Measurements from ENCODE around the gene SPRR2F. TPM values are rescaled to one million over a fixed set of nuclear protein-coding genes. Genes with fewer than 3 reads are reported as not detected.

Gene SPRR2F
- total and polyA plus RNA-seq, 12 donors, result not detected

- 69 to 75% methylated on average over 5 of the region's 5 CpGs for WGBS, 2 donors
- DNase-seq, result no peak
- no peak overlapping the region for H3K27ac ChIP-seq
- no peak for TF ChIP-seq CTCF (IDR thresholded peaks at IDR 0.05)
- intact Hi-C loops (cut with DNase I), result no loop called here
- no peak overlapping the region for H3K4me3 ChIP-seq
- H3K4me1 ChIP-seq, result no peaks in the 10 kb centered on the region
- no peaks in the 10 kb centered on the region for H3K36me3 ChIP-seq
- no peaks in the 10 kb centered on the region for H3K27me3 ChIP-seq
- peaks cover 0 to under 1% (median 0%) of the 10 kb centered on the region in 11 donors for H3K9me3 ChIP-seq
- ATAC-seq, result no peak
These were observed 40.2 kb downstream of the SPRR2F start for GRCh38 chr1:153072806-153073726.

GRCh38 chr1:153071511-153071910 is 41.8 kb downstream of the SPRR2F start, which contains the start of gene SPRR2B:
SPRR2B (minus strand) TSS chr1:153071611; CDS start chr1:153070839, 772 bp downstream.
- 70 to 94% methylated on average over 2 of the region's 2 CpGs for WGBS, 2 donors

GRCh38 chr1:153070243-153070642 is 43.1 kb downstream of the SPRR2F start:
- Histone ChIP-seq H3K9me3 (no peaks in the 10 kb centered on the region), H3K36me3 (no peaks in the 10 kb centered on the region), H3K27ac (no peak overlapping the region), H3K4me3 (no peak overlapping the region), H3K27me3 (no peaks in the 10 kb centered on the region), H3K4me1 (no peaks in the 10 kb centered on the region)
- intact Hi-C loops (cut with DNase I), result loop anchor here in 1 of 10 donors (2.0 kb wide), 1 partner anchor 25 kb away; the partner anchor contains the start of gene SPRR2E
- DNase-seq (no peak), ATAC-seq (no peak)
- TF ChIP-seq CTCF (IDR thresholded peaks at IDR 0.05), result no peak
- WGBS, 2 donors, result 52 to 56% methylated on average over 2 of the region's 2 CpGs

More at GRCh38 chr1:153071511-153071910, 41.8 kb downstream of the SPRR2F start, which contains the start of gene SPRR2B:
- H3K4me1 ChIP-seq, result no peaks in the 10 kb centered on the region
- no peaks in the 10 kb centered on the region for H3K9me3 ChIP-seq
- DNase-seq (no peak), ATAC-seq (no peak)
- H3K27me3 ChIP-seq, result no peaks in the 10 kb centered on the region
- no peak for TF ChIP-seq CTCF (IDR thresholded peaks at IDR 0.05)
- no peak within 1 kb of the TSS for H3K27ac ChIP-seq
- H3K4me3 ChIP-seq, result no peak within 1 kb of the TSS
- intact Hi-C loops (cut with DNase I), result loop anchor here in 2 of 10 donors (1.0 to 2.0 kb wide), 2 partner anchors 23 kb away; partner anchors contain the start of gene SPRR2E (in 2 of the 2)
- H3K36me3 ChIP-seq, result no peaks in the 10 kb centered on the region

Other genes with a start within 250 kb of the SPRR2F start
- not detected for gene SMCP, start 235.2 kb downstream of the SPRR2F start, total RNA-seq
- gene SMCP, start 235.2 kb downstream of the SPRR2F start, polyA plus RNA-seq, result not detected
- gene IVL, start 205.0 kb downstream of the SPRR2F start, total RNA-seq, result not detected
- under 1 TPM in 1 of 2 donors, not detected in 1; 0.06 TPM for gene IVL, start 205.0 kb downstream of the SPRR2F start, polyA plus RNA-seq
- gene SPRR5, start 166.3 kb downstream of the SPRR2F start, total RNA-seq, result not detected
- gene SPRR5, start 166.3 kb downstream of the SPRR2F start, polyA plus RNA-seq, result not detected
- not detected for gene SPRR4, start 142.9 kb downstream of the SPRR2F start, total RNA-seq
- gene SPRR4, start 142.9 kb downstream of the SPRR2F start, polyA plus RNA-seq, result not detected
- gene SPRR1A, start 129.4 kb downstream of the SPRR2F start, total RNA-seq, result not detected
- not detected for gene SPRR1A, start 129.4 kb downstream of the SPRR2F start, polyA plus RNA-seq
- gene SPRR3, start 111.8 kb downstream of the SPRR2F start, total RNA-seq, result not detected
- gene SPRR3, start 111.8 kb downstream of the SPRR2F start, polyA plus RNA-seq, result 1 to 10 TPM in 1 of 2 donors, not detected in 1; 2.6 TPM
- not detected for gene SPRR1B, start 82.3 kb downstream of the SPRR2F start, total RNA-seq
- gene SPRR1B, start 82.3 kb downstream of the SPRR2F start, polyA plus RNA-seq, result under 1 TPM in 1 of 2 donors, not detected in 1; 0.30 TPM
- not detected for gene SPRR2D, start 72.4 kb downstream of the SPRR2F start, total RNA-seq
- gene SPRR2D, start 72.4 kb downstream of the SPRR2F start, polyA plus RNA-seq, result under 1 TPM in 1 of 2 donors, not detected in 1; 0.14 TPM
- not detected for gene SPRR2A, start 56.0 kb downstream of the SPRR2F start, total RNA-seq
- under 1 TPM in 1 of 2 donors, not detected in 1; 0.35 TPM for gene SPRR2A, start 56.0 kb downstream of the SPRR2F start, polyA plus RNA-seq
- not detected for gene SPRR2B, start 41.9 kb downstream of the SPRR2F start, total RNA-seq
- not detected for gene SPRR2B, start 41.9 kb downstream of the SPRR2F start, polyA plus RNA-seq
- not detected for gene SPRR2E, start 19.0 kb downstream of the SPRR2F start, total RNA-seq
- gene SPRR2E, start 19.0 kb downstream of the SPRR2F start, polyA plus RNA-seq, result under 1 TPM in 1 of 2 donors, not detected in 1; 0.22 TPM
- not detected for gene SPRR2G, start 37.4 kb upstream of the SPRR2F start, total RNA-seq
- gene SPRR2G, start 37.4 kb upstream of the SPRR2F start, polyA plus RNA-seq, result not detected
- gene LELP1, start 89.9 kb upstream of the SPRR2F start, total RNA-seq, result not detected
- gene LELP1, start 89.9 kb upstream of the SPRR2F start, polyA plus RNA-seq, result not detected
- gene PRR9, start 104.1 kb upstream of the SPRR2F start, total RNA-seq, result not detected
- not detected for gene PRR9, start 104.1 kb upstream of the SPRR2F start, polyA plus RNA-seq
- gene LORICRIN, start 146.2 kb upstream of the SPRR2F start, total RNA-seq, result not detected
- not detected for gene LORICRIN, start 146.2 kb upstream of the SPRR2F start, polyA plus RNA-seq
- gene PGLYRP3, start 199.4 kb upstream of the SPRR2F start, total RNA-seq, result not detected
- gene PGLYRP3, start 199.4 kb upstream of the SPRR2F start, polyA plus RNA-seq, result not detected
- gene PGLYRP4, start 235.3 kb upstream of the SPRR2F start, total RNA-seq, result not detected
- not detected for gene PGLYRP4, start 235.3 kb upstream of the SPRR2F start, polyA plus RNA-seq
- gene S100A9, start 244.3 kb upstream of the SPRR2F start, total RNA-seq, result 100 to 1,000 TPM in 3 of 10 donors, 10 to 100 TPM in 6, 1 to 10 TPM in 1; 9.9 to 182 (median 36.0) TPM
- 100 to 1,000 TPM; 111 to 177 TPM for gene S100A9, start 244.3 kb upstream of the SPRR2F start, polyA plus RNA-seq